GM12891 (cell line): Measurements from ENCODE around the gene PPP2R5B.

Experiments used
- DNase-seq: peaks from one replicate; pipeline ENCODE4 v3.0.0; 2011; ENCODE audit warnings: low spot score; ENCODE audit not compliant: insufficient read length
- FAIRE-seq: peaks from 2 replicates; lab custom pipeline; 2011; peaks lifted over from hg19 to GRCh38; lab: Jason Lieb, UNC
- PAX5 ChIP-seq: IDR thresholded peaks from 2 replicates; pipeline ENCODE4 v1.6.1; 2011; ENCODE audit warnings: low read length, moderate library complexity, mild to moderate bottlenecking; ENCODE audit not compliant: insufficient read depth, severe bottlenecking
- POLR2A ChIP-seq: IDR thresholded peaks from 2 replicates; pipeline ENCODE4 v1.6.1; 2011; ENCODE audit warnings: low read depth, low read length, control low read depth
- POLR2AphosphoS5 ChIP-seq: IDR thresholded peaks from 2 replicates; pipeline ENCODE4 v1.6.1; 2011; ENCODE audit warnings: low read depth, low read length, control low read depth
- POU2F2 ChIP-seq: IDR thresholded peaks from 2 replicates; pipeline ENCODE4 v1.6.1; 2011; ENCODE audit warnings: low read depth, mild to moderate bottlenecking, control low read depth, low read length, moderate library complexity
- SPI1 ChIP-seq: IDR thresholded peaks from 2 replicates; pipeline ENCODE4 v1.6.1; 2011; ENCODE audit warnings: low read depth, low read length, control low read depth
- TAF1 ChIP-seq: IDR thresholded peaks from 2 replicates; pipeline ENCODE4 v1.6.1; 2011; ENCODE audit warnings: low read depth, low read length, control low read depth

PPP2R5B gene

GRCh38 chr11:64880240-64881001 is 44.1 kb upstream of the PPP2R5B start:
- TF ChIP-seq TAF1 (peak; percentile 20; the same call in 1 of the 2 replicates), POU2F2 (0 out of 2 replicates have a peak, but pooled peaks have one; percentile 35), POLR2A (no peak)
- no peak for FAIRE-seq
- no peak for DNase-seq

- DNase-seq (no peak), FAIRE-seq (no peak)
- TF ChIP-seq PAX5 (no peak), POU2F2 (no peak), POLR2A (no peak), TAF1 (no peak), POLR2AphosphoS5 (no peak)
Measured at GRCh38 chr11:64881476-64881875, 43.0 kb upstream of the PPP2R5B start.

GRCh38 chr11:64882243-64882642 is 42.2 kb upstream of the PPP2R5B start:
- TF ChIP-seq POLR2AphosphoS5, result no peak
- no peak for TF ChIP-seq PAX5
- no peak for TF ChIP-seq POLR2A
- no peak for TF ChIP-seq POU2F2
- no peak for TF ChIP-seq TAF1
- TF ChIP-seq SPI1, result no peak
- no peak for FAIRE-seq
- no peak for DNase-seq

- DNase-seq (no peak), FAIRE-seq (no peak)
- TF ChIP-seq PAX5 (no peak), SPI1 (no peak), TAF1 (no peak), POU2F2 (no peak), POLR2A (no peak), POLR2AphosphoS5 (no peak)
Measured at GRCh38 chr11:64883575-64883974, 40.9 kb upstream of the PPP2R5B start.

GRCh38 chr11:64884019-64884418 is 40.5 kb upstream of the PPP2R5B start:
- FAIRE-seq, result no peak
- TF ChIP-seq SPI1 (no peak), TAF1 (no peak)
- DNase-seq, result no peak

- no peak for TF ChIP-seq POLR2AphosphoS5
- no peak for TF ChIP-seq TAF1
- no peak for TF ChIP-seq PAX5
- TF ChIP-seq POLR2A, result no peak
- no peak for TF ChIP-seq POU2F2
- no peak for TF ChIP-seq SPI1
- DNase-seq (no peak), FAIRE-seq (no peak)
Measured at GRCh38 chr11:64885367-64886286, 38.9 kb upstream of the PPP2R5B start.

- DNase-seq, result no peak
- TF ChIP-seq SPI1 (peak; percentile 35; the same call in 1 of the 2 replicates), POLR2AphosphoS5 (no peak)
- no peak for FAIRE-seq
Measured at GRCh38 chr11:64887234-64887756, 37.2 kb upstream of the PPP2R5B start.

GRCh38 chr11:64887757-64888405 is 36.6 kb upstream of the PPP2R5B start:
- peak; percentile 94 for DNase-seq
- FAIRE-seq, result peak; percentile 85

GRCh38 chr11:64888406-64888728 is 36.1 kb upstream of the PPP2R5B start:
- DNase-seq (no peak), FAIRE-seq (no peak)
- TF ChIP-seq PAX5 (no peak), POLR2AphosphoS5 (no peak), TAF1 (no peak), POLR2A (no peak), SPI1 (no peak)

More at GRCh38 chr11:64887757-64888405, 36.6 kb upstream of the PPP2R5B start:
- 0 out of 2 replicates have a peak, but pooled peaks have one; percentile 13 for TF ChIP-seq SPI1
- no peak for TF ChIP-seq POLR2A
